ENCODE results near the gene DLX2. TPM values are rescaled to one million over a fixed set of nuclear protein-coding genes. Genes with fewer than 3 reads are reported as not detected.

Gene DLX2
- total and polyA plus RNA-seq, 2 of the 13 experiments (the other 11 are each of a cell fraction or from before 2014, with no cell fraction given) = 0.07 to 0.15 TPM

- TF ChIP-seq ARID4A (CRISPR knock-in tag; IDR thresholded peaks at IDR 0.05; ENCODE audit: borderline replicate concordance) (peak; percentile 69), PBX3 (CRISPR knock-in tag; IDR thresholded peaks at IDR 0.05; ENCODE audit: borderline replicate concordance) (no peak), MYC (CRISPR knock-in tag; IDR thresholded peaks at IDR 0.05; ENCODE audit: borderline replicate concordance) (peak; percentile 53), MAF1 (CRISPR knock-in tag; IDR thresholded peaks at IDR 0.05; ENCODE audit: borderline replicate concordance) (no peak), ZNF354B (CRISPR knock-in tag; IDR thresholded peaks at IDR 0.05) (no peak), YEATS2 (CRISPR knock-in tag; IDR thresholded peaks at IDR 0.05; ENCODE audit: borderline replicate concordance) (no peak), TP53 (CRISPR knock-in tag; conservative IDR thresholded peaks at IDR 0.05) (no peak), ZNF777 (CRISPR knock-in tag; IDR thresholded peaks at IDR 0.05) (peak; percentile 96), SETDB1 (CRISPR knock-in tag; IDR thresholded peaks at IDR 0.05; ENCODE audit: borderline replicate concordance) (no peak), ZNF674 (CRISPR knock-in tag; IDR thresholded peaks at IDR 0.05; ENCODE audit: low read depth) (no peak), HNF1B (CRISPR knock-in tag; IDR thresholded peaks at IDR 0.05) (peak; percentile 57; the same call in 1 of the 2 replicates), CBX5 (CRISPR knock-in tag; IDR thresholded peaks at IDR 0.05; ENCODE audit: borderline replicate concordance) (no peak; the same call in 1 of the 2 replicates), NR2C2 (CRISPR knock-in tag; IDR thresholded peaks at IDR 0.05; ENCODE audit: borderline replicate concordance) (0 out of 2 replicates have a peak, but pooled peaks have one; percentile 13), ZNF143 (CRISPR knock-in tag; IDR thresholded peaks at IDR 0.05) (no peak), ZNF414 (CRISPR knock-in tag; IDR thresholded peaks at IDR 0.05) (peak; percentile 67; the same call in 1 of the 2 replicates), NFIB (CRISPR knock-in tag; IDR thresholded peaks at IDR 0.05; ENCODE audit: borderline replicate concordance) (no peak), ZNF124 (CRISPR knock-in tag; IDR thresholded peaks at IDR 0.05) (no peak), MTA1 (CRISPR knock-in tag; IDR thresholded peaks at IDR 0.05; ENCODE audit: borderline replicate concordance) (peak; percentile 50), SCMH1 (CRISPR knock-in tag; IDR thresholded peaks at IDR 0.05; ENCODE audit: borderline replicate concordance) (no peak), SALL1 (CRISPR knock-in tag; IDR thresholded peaks at IDR 0.05) (peak; percentile 61; the same call in 1 of the 2 replicates), MAX (IDR thresholded peaks at IDR 0.05) (0 out of 2 replicates have a peak, but pooled peaks have one; percentile 13)
Observed at GRCh38 chr2:172106108-172106961, 3.6 kb upstream of the DLX2 start (continued).
